IPS-18c (cell line): Measurements from ENCODE around the gene ANGPTL4.
"Not testable (repeated sequence)": the region's sequence is repeated elsewhere in the genome, so short reads cannot be mapped to it uniquely, and the experiment has no call there.

ENCODE experiments used
- H3K4me3 ChIP-seq: 2 replicates; pipeline ENCODE4 v1.7.0; 2013; ENCODE audit warnings: low read depth, mild to moderate bottlenecking, low read length, moderate library complexity; ENCODE audit not compliant: insufficient read depth
- H3K9me3 ChIP-seq: one replicate; pipeline ENCODE4 v1.6.1; 2013; ENCODE audit warnings: mild to moderate bottlenecking, low read length, moderate library complexity; ENCODE audit not compliant: control insufficient read depth, insufficient read depth

ANGPTL4 gene

GRCh38 chr19:8395621-8396082 is 31.7 kb downstream of the ANGPTL4 start:
- Histone ChIP-seq H3K9me3 (no peaks in the 10 kb centered on the region), H3K4me3 (no peak overlapping the region)

- no peak overlapping the region for H3K4me3 ChIP-seq
- no peaks in the 10 kb centered on the region for H3K9me3 ChIP-seq
Measured at GRCh38 chr19:8396185-8396562, 32.2 kb downstream of the ANGPTL4 start.

- Histone ChIP-seq H3K9me3 (no peaks in the 10 kb centered on the region), H3K4me3 (no peak overlapping the region)
Measured at GRCh38 chr19:8396563-8397203, 32.7 kb downstream of the ANGPTL4 start.

GRCh38 chr19:8397271-8397670 is 33.3 kb downstream of the ANGPTL4 start:
- no peak overlapping the region for H3K4me3 ChIP-seq
- no peaks in the 10 kb centered on the region for H3K9me3 ChIP-seq

- H3K4me3 ChIP-seq = no peak overlapping the region
- H3K9me3 ChIP-seq = no peaks in the 10 kb centered on the region
Measured at GRCh38 chr19:8397746-8398310, 33.9 kb downstream of the ANGPTL4 start.

- H3K9me3 ChIP-seq = no peaks in the 10 kb centered on the region
Measured at GRCh38 chr19:8398311-8398771, 34.4 kb downstream of the ANGPTL4 start.

GRCh38 chr19:8399681-8400188 is 35.8 kb downstream of the ANGPTL4 start:
- Histone ChIP-seq H3K4me3 (no peak overlapping the region), H3K9me3 (no peaks in the 10 kb centered on the region)

More at GRCh38 chr19:8398311-8398771, 34.4 kb downstream of the ANGPTL4 start:
- no peak overlapping the region for H3K4me3 ChIP-seq

GRCh38 chr19:8401981-8402411 is 38.0 kb downstream of the ANGPTL4 start:
- Histone ChIP-seq H3K4me3 (no peak overlapping the region), H3K9me3 (no peaks in the 10 kb centered on the region)

GRCh38 chr19:8403098-8403819 is 39.3 kb downstream of the ANGPTL4 start:
- H3K4me3 ChIP-seq = no peak overlapping the region
- H3K9me3 ChIP-seq = no peaks in the 10 kb centered on the region

- no peaks in the 10 kb centered on the region for H3K9me3 ChIP-seq
- no peak overlapping the region for H3K4me3 ChIP-seq
Measured at GRCh38 chr19:8403820-8404109, 39.8 kb downstream of the ANGPTL4 start.

- no peak overlapping the region for H3K4me3 ChIP-seq
- H3K9me3 ChIP-seq = no peaks in the 10 kb centered on the region
Measured at GRCh38 chr19:8404391-8405151, 40.6 kb downstream of the ANGPTL4 start.

- H3K9me3 ChIP-seq, H3K4me3 ChIP-seq: not testable (repeated sequence)
Measured at GRCh38 chr19:8410718-8411117, 46.8 kb downstream of the ANGPTL4 start.

- Histone ChIP-seq H3K4me3 (peak within 1 kb of the TSS; percentile 69), H3K9me3 (no peaks in the 10 kb centered on the region)
Measured at GRCh38 chr19:8412783-8413628, 49.1 kb downstream of the ANGPTL4 start, which contains the start of gene MARCHF2. Gene MARCHF2, plus strand, starts transcription at chr19:8413305. Its CDS starts 8,536 bp downstream, at chr19:8421841.

GRCh38 chr19:8413629-8413995 is 49.7 kb downstream of the ANGPTL4 start:
- no peaks in the 10 kb centered on the region for H3K9me3 ChIP-seq

GRCh38 chr19:8416796-8417195 is 52.8 kb downstream of the ANGPTL4 start:
- no peak overlapping the region for H3K4me3 ChIP-seq
- H3K9me3 ChIP-seq = no peaks in the 10 kb centered on the region

More at GRCh38 chr19:8413629-8413995, 49.7 kb downstream of the ANGPTL4 start:
- H3K4me3 ChIP-seq = peak overlapping the region; percentile 69
